Activated CD4-positive, alpha-beta memory T cell treated with anti-CD3 and anti-CD28 coated beads for 36 hours (primary cell): ENCODE results near the gene SVIP. TPM values are rescaled to one million over a fixed set of nuclear protein-coding genes. Genes with fewer than 3 reads are reported as not detected.

ENCODE experiments used
- CTCF ChIA-PET: fragments of 350-600 bp; sonication (Branson Sonifier 250); formaldehyde crosslinking; loops from one replicate; lab custom pipeline; 2021; ENCODE audit warnings: antibody characterized with exemption, inconsistent platforms; lab: Charles Lee
- POLR2A ChIA-PET: fragments of 350-600 bp; sonication (Branson Sonifier 250); formaldehyde crosslinking; loops from one replicate; lab custom pipeline; 2021; ENCODE audit warnings: antibody characterized with exemption; lab: Charles Lee
- DNase-seq: peaks from one replicate; pipeline ENCODE4 v3.0.0-alpha.2; 2020
- H3K27ac Mint-ChIP-seq: one replicate; pipeline ENCODE4 v1.8.0; 2021; ENCODE audit warnings: mixed read lengths
- H3K27me3 Mint-ChIP-seq: one replicate; pipeline ENCODE4 v1.8.0; 2021; ENCODE audit warnings: mixed read lengths
- H3K36me3 Mint-ChIP-seq: one replicate; pipeline ENCODE4 v1.8.0; 2021; ENCODE audit warnings: mixed read lengths
- H3K4me1 Mint-ChIP-seq: one replicate; pipeline ENCODE4 v1.8.0; 2021; ENCODE audit warnings: low read depth, mixed read lengths
- H3K4me3 Mint-ChIP-seq: one replicate; pipeline ENCODE4 v1.8.0; 2021; ENCODE audit warnings: mild to moderate bottlenecking, mixed read lengths
- H3K9me3 Mint-ChIP-seq: one replicate; pipeline ENCODE4 v1.8.0; 2021; ENCODE audit warnings: mixed read lengths
- intact Hi-C: fragments of 100-400 bp; cut with micrococcal nuclease; formaldehyde crosslinking; loops from one replicate; pipeline ENCODE4 v1.15.1; 2023
- total RNA-seq, 2 experiments: library from RNA; stranded (reverse); gene quantifications; one replicate each; pipeline ENCODE4 v1.2.3, GENCODE V29; 2021

SVIP gene
- total RNA-seq, 2 experiments from 2014 or later, result 64.3 to 65.6 TPM

DNA sequence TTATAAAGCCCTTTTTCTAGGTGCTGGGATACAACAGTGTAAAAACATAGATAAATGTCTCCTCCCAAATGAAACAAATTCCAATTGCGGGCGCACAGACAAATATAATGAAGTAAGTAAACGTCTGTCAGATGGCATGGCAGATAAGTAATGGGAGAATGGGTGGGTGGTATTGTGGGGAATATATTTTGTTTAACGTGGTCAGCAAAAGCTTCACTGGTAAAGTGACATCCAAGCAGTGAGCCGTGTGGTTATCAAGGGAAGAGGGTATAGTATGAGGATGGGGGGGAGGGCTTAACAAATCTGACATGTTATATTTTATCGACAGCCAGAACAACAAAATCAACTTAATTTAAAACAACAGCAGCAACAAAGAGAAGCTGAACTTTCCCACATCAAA, 1.2 kb downstream of the SVIP start:
- POLR2A ChIA-PET, result interaction anchor here (1.5 kb wide), 1 partner anchor 203 kb away, joined by 5 read pairs; the partner anchor contains the start of gene FANCF
- Mint-ChIP-seq H3K36me3 (peaks cover 16% of the 10 kb centered on the region), H3K4me1 (peaks cover 13% of the 10 kb centered on the region), H3K4me3 (peak overlapping the region; percentile 85), H3K27me3 (no peaks in the 10 kb centered on the region), H3K27ac (no peak overlapping the region), H3K9me3 (no peaks in the 10 kb centered on the region)
- intact Hi-C loops, result loop anchor here (2.0 kb wide), 1 partner anchor 492 kb away; no protein-coding TSS in a partner anchor
- no peak for DNase-seq
- CTCF ChIA-PET, result interaction anchor here (2.3 to 3.0 kb wide), 3 partner anchors 36 to 47 kb away, joined by 8 to 21 read pairs (median 16); no protein-coding TSS in a partner anchor

DNA sequence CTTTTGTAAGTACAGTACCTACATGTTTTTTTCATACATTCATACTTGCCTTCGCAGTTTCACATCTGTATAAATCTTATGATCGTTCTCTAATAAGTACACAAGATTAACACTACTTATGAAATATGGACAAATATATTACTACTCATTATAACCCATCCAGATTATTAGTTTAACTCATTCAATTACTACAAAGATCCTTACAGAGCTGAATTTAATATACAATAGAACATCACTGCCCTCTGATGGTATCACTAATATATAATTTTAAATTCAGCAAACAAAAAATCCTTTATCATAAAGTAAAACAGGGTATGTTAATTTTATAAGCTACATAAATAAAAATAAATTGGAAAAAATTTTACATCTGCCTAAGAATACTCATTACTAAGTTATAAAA, 7.4 kb downstream of the SVIP start:
- H3K4me3 Mint-ChIP-seq, result no peak overlapping the region
- H3K4me1 Mint-ChIP-seq, result peaks cover 2% of the 10 kb centered on the region
- ChIA-PET CTCF (interaction anchor here (1.3 kb wide), 1 partner anchor 34 kb away, joined by 4 read pairs; no protein-coding TSS in a partner anchor), POLR2A (no interaction called here)
- H3K27ac Mint-ChIP-seq, result no peak overlapping the region
- peaks cover 50% of the 10 kb centered on the region for H3K36me3 Mint-ChIP-seq
- DNase-seq, result no peak
- H3K9me3 Mint-ChIP-seq, result peaks cover 13% of the 10 kb centered on the region
- intact Hi-C loops, result no loop called here
- H3K27me3 Mint-ChIP-seq, result no peaks in the 10 kb centered on the region

DNA sequence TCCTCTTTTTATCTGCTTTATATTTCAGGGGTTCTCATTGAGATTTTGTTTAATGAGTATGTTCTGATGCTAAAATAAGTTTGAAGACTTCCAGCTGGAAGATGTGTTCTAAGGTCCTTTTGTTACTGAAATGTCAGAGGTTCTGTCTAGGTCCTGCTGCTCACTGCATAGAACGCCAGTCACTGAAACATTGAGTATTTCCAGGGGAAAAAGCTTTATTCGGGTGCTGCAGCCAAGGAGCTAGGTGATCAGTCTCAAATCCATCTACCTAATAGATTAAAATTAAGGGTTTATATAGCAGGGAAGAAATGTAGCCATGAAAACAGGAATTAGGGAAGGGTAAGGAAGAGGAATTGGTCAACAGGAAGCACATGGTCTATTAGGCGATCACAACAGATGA, 19.7 kb downstream of the SVIP start:
- Mint-ChIP-seq H3K4me3 (no peak overlapping the region), H3K9me3 (peaks cover 6% of the 10 kb centered on the region), H3K27ac (no peak overlapping the region), H3K27me3 (no peaks in the 10 kb centered on the region), H3K4me1 (no peaks in the 10 kb centered on the region), H3K36me3 (no peaks in the 10 kb centered on the region)
- DNase-seq, result no peak
- POLR2A ChIA-PET, result no interaction called here
- CTCF ChIA-PET, result interaction anchor here (1.5 to 2.7 kb wide), 2 partner anchors 19 to 22 kb away, joined by 4 to 7 read pairs; no protein-coding TSS in a partner anchor
- intact Hi-C loops, result no loop called here

DNA sequence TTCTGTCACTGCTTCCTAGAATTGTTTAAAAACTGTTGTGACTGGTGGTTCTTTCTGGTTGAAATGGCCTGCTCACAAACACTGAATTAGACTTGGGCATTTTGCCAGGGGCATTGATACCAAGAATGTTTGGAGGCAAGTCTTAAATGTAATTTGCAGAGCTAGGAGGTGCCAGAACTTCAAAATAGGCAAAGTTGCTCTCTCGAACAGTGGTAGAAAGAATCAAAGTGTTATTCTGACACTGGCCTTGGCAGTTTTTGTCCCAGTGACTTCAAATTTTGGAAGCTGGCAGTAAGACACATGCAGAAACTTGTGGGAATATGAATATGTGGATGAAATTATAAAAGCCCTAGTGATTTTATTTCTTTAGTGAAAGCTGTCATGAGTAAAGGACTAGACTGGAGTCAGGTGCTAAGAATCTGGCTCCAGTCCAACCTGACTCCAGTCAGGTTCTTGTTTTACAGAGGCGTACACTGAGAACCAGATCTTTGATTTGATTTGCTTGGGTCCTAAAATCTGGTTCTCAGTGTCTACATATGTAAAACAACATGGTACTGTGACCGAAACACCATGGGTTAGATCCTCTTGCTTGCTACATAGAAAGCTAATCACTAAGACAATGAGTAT, 20.9 kb downstream of the SVIP start:
- Mint-ChIP-seq H3K9me3 (peaks cover 6% of the 10 kb centered on the region), H3K4me3 (no peak overlapping the region), H3K27ac (no peak overlapping the region), H3K36me3 (no peaks in the 10 kb centered on the region), H3K27me3 (no peaks in the 10 kb centered on the region), H3K4me1 (no peaks in the 10 kb centered on the region)
- no peak for DNase-seq
- intact Hi-C loops, result no loop called here
- CTCF ChIA-PET, result interaction anchor here (2.7 kb wide), 1 partner anchor 21 kb away, joined by 7 read pairs; no protein-coding TSS in a partner anchor
- POLR2A ChIA-PET, result no interaction called here

DNA sequence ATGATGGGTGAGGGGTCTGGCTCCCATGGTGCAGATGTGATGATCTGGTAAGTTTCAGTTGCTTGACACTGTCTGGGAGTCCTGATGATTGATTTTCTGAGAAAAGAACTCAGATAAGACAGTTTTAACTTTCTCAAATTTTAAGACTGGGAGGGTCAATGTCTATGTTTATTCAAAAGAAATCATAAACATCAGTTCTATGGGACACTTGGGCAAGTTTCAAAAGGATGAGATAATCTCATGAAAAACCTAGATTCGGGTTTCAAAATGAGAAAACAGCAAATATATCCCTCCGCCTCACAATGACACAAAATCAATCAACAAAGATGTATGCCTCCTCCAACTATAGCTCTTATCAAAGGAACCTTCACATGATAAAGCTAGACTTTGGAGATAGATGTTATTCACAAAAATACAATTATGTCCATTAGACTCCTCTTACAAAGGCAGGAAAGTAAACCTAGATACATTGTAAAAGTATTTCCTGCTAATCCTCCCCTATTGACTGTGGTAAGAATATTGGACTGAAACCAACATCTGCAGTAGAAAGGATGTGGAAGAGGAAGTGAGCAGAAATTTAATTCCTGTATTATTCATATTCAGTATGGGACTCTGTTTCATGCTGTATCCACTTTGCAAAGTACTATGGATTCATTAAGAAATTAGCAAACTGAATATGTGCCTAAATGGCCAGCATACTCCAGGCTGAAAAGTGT, 21.6 kb downstream of the SVIP start:
- POLR2A ChIA-PET, result no interaction called here
- H3K4me3 Mint-ChIP-seq, result no peak overlapping the region
- H3K27ac Mint-ChIP-seq, result no peak overlapping the region
- H3K27me3 Mint-ChIP-seq, result no peaks in the 10 kb centered on the region
- intact Hi-C loops, result no loop called here
- no peaks in the 10 kb centered on the region for H3K36me3 Mint-ChIP-seq
- CTCF ChIA-PET, result interaction anchor here (2.7 kb wide), 1 partner anchor 20 kb away, joined by 7 read pairs; no protein-coding TSS in a partner anchor
- no peak for DNase-seq
- H3K9me3 Mint-ChIP-seq, result peaks cover 6% of the 10 kb centered on the region
- H3K4me1 Mint-ChIP-seq, result no peaks in the 10 kb centered on the region

DNA sequence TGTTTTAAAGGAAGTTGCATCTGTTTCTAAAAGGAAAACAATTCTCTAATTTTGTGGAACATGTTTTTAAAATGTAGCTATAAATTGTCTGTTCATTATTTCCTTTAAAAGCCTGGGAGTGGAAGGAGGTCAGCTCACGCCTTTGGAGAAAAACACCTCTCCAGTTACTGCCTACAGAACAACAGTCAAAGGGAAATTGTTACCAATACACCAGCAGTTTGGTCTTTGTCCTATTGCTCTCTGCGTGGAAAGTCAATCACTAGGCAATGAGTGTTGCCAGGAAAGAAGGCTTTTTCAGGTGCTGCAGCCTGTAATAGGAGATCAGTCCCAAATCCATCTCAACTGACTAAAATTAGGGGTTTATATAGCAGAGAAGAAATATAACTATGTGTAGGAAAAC, 22.2 kb downstream of the SVIP start:
- DNase-seq, result no peak
- ChIA-PET POLR2A (no interaction called here), CTCF (no interaction called here)
- Mint-ChIP-seq H3K36me3 (no peaks in the 10 kb centered on the region), H3K27ac (no peak overlapping the region), H3K4me3 (no peak overlapping the region), H3K4me1 (no peaks in the 10 kb centered on the region), H3K9me3 (peaks cover 6% of the 10 kb centered on the region), H3K27me3 (peaks cover under 1% of the 10 kb centered on the region)
- intact Hi-C loops, result no loop called here

DNA sequence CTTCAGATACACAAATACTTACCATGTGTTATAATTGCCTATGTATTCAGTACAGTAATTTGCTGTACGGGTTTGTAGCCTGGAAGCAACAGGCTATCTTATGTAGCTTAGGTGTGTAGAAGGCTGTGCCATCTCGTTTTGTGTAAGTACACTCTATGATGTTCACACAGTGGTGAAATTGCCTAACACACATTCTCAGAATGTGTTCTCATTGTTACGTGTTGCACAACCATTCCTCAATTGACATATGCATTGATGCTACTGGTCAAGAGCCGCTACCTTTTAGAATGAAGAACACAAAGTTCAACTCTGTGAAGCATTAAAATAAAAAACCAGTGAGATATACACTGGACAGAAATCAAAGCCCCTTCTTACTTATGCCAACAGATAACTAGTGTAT, 26.7 kb downstream of the SVIP start:
- ChIA-PET POLR2A (no interaction called here), CTCF (no interaction called here)
- intact Hi-C loops, result no loop called here
- Mint-ChIP-seq H3K4me1 (no peaks in the 10 kb centered on the region), H3K36me3 (no peaks in the 10 kb centered on the region), H3K4me3 (no peak overlapping the region), H3K27ac (no peak overlapping the region), H3K27me3 (peaks cover 7% of the 10 kb centered on the region), H3K9me3 (no peaks in the 10 kb centered on the region)
- DNase-seq, result no peak

DNA sequence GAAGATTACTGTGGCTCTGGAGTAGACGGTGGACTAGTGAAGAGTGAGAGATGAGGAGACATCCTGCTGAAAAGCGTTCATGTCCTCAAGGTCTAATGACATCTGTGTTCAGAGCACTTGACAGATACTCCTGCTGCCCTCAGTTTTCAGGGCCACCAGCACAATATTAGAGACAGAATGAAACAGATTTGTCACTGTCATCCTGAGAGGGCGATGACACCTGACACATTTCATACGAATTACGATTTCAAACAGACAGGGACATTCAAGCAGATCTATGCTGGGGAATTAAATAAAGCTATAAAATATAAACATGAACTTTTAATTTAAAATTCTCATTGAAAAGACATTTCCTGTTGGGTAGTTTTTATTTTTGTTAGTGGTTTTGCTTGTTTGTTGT, 29.1 kb downstream of the SVIP start:
- ChIA-PET POLR2A (no interaction called here), CTCF (interaction anchor here (2.0 kb wide), 1 partner anchor 12 kb away, joined by 8 read pairs; no protein-coding TSS in a partner anchor)
- peaks cover 7% of the 10 kb centered on the region for H3K27me3 Mint-ChIP-seq
- no peaks in the 10 kb centered on the region for H3K36me3 Mint-ChIP-seq
- no peak overlapping the region for H3K27ac Mint-ChIP-seq
- H3K4me1 Mint-ChIP-seq, result no peaks in the 10 kb centered on the region
- no peak overlapping the region for H3K4me3 Mint-ChIP-seq
- no peak for DNase-seq
- intact Hi-C loops, result no loop called here
- no peaks in the 10 kb centered on the region for H3K9me3 Mint-ChIP-seq

DNA sequence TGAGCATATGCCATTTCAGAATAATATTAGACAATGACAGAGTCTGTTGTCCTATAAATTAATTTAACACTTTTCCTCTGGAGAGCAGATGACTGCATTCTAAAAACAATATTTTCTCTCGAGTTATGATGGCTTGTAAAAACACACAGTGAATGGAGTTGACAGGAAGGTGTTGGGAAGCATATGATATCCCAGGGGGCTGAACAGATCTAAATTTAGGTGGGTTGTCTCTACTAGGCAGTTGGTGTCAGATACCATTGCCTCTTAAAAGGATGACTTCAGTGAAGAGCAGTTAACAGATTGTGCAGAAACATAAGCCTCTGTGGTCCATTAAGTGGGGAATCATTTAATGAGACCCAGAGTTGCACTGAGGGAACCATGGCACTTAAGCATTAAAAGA, 30.7 kb downstream of the SVIP start:
- H3K4me3 Mint-ChIP-seq, result no peak overlapping the region
- H3K9me3 Mint-ChIP-seq, result no peaks in the 10 kb centered on the region
- no peak overlapping the region for H3K27ac Mint-ChIP-seq
- ChIA-PET POLR2A (no interaction called here), CTCF (interaction anchor here (3.7 kb wide), 1 partner anchor 11 kb away, joined by 19 read pairs; no protein-coding TSS in a partner anchor)
- no peak for DNase-seq
- H3K4me1 Mint-ChIP-seq, result no peaks in the 10 kb centered on the region
- H3K27me3 Mint-ChIP-seq, result peaks cover 7% of the 10 kb centered on the region
- intact Hi-C loops, result no loop called here
- H3K36me3 Mint-ChIP-seq, result no peaks in the 10 kb centered on the region

DNA sequence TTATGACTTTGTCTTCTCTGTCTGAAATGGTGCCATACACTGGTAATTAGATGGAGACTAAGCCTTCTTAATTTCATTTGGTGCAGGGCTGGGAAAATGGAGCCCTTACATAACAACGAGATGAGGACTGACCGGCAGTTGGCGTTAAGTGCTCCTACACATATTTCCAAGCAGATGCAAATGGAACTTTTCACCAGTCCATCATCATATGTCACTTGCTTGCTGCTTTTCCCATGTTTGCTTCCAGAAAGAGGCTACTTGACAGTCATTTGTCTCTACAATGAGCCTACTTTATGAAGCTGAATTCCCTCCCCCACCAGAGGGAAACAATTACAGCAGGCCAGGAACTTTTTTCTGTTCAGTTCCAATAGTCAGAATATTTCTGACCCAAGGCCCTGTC, 32.6 kb downstream of the SVIP start:
- H3K4me1 Mint-ChIP-seq, result no peaks in the 10 kb centered on the region
- no peak overlapping the region for H3K27ac Mint-ChIP-seq
- ChIA-PET POLR2A (no interaction called here), CTCF (interaction anchor here (3.7 kb wide), 1 partner anchor 9 kb away, joined by 19 read pairs; no protein-coding TSS in a partner anchor)
- no peak for DNase-seq
- no peaks in the 10 kb centered on the region for H3K36me3 Mint-ChIP-seq
- intact Hi-C loops, result no loop called here
- H3K27me3 Mint-ChIP-seq, result peaks cover 5% of the 10 kb centered on the region
- H3K9me3 Mint-ChIP-seq, result no peaks in the 10 kb centered on the region
- H3K4me3 Mint-ChIP-seq, result no peak overlapping the region

DNA sequence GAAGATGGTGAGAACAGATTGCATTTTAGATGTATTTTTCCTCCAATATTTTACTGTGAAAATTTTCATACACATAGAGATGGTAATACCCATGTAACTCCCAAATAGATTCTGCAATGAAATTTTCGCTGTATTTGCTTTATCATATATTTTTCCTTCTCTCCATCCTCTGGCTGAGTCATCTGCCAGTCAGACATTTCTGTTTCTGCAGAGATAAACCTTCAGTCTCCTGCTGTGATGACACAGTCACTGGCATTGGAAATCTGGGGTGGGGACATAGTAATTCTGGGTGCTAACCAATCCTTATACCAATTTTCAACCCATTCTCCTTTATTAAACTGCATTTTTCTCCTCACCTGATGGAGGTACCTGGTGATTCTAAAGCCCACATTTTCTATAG, 33.7 kb downstream of the SVIP start:
- CTCF ChIA-PET, result interaction anchor here (3.7 kb wide), 1 partner anchor 8 kb away, joined by 19 read pairs; no protein-coding TSS in a partner anchor
- no peaks in the 10 kb centered on the region for H3K4me1 Mint-ChIP-seq
- H3K9me3 Mint-ChIP-seq, result no peaks in the 10 kb centered on the region
- H3K36me3 Mint-ChIP-seq, result no peaks in the 10 kb centered on the region
- H3K4me3 Mint-ChIP-seq, result no peak overlapping the region
- no peak overlapping the region for H3K27ac Mint-ChIP-seq
- intact Hi-C loops, result no loop called here
- H3K27me3 Mint-ChIP-seq, result peaks cover 4% of the 10 kb centered on the region
- POLR2A ChIA-PET, result no interaction called here
- DNase-seq, result no peak

DNA sequence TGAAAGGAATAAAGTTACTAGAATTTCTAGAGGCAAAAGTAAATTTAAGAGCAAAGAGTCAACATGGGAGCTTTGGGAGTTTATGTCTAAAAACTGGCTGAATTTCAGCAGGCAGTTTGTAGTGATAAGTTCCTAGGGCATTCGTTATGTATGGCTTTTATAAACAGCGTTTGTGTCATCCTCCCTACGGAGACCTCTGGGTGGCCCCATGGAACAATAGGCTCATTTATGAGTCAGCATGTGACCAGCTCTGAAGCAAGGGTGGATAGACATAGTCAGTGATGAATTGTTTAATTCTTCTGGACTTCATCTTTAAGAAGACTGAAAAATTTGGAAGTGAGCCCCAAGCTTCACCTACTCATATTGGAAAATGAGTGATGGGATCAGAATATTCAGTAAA, 37.1 kb downstream of the SVIP start:
- intact Hi-C loops, result no loop called here
- Mint-ChIP-seq H3K36me3 (no peaks in the 10 kb centered on the region), H3K9me3 (no peaks in the 10 kb centered on the region), H3K27ac (no peak overlapping the region), H3K4me1 (no peaks in the 10 kb centered on the region), H3K4me3 (no peak overlapping the region), H3K27me3 (no peaks in the 10 kb centered on the region)
- ChIA-PET POLR2A (no interaction called here), CTCF (interaction anchor here (1.3 kb wide), 1 partner anchor 36 kb away, joined by 8 read pairs; the partner anchor contains the start of gene SVIP)
- no peak for DNase-seq
